HepG2 (cell line): ENCODE results near the gene FANCE. TPM values are rescaled to one million over a fixed set of nuclear protein-coding genes. Genes with fewer than 3 reads are reported as not detected.

Experiments used
- ATAC-seq: fragments of 200-7000 bp; cut with Tn5 transposase; 3 replicates; pipeline ENCODE4 v1.9.1; 2020; ENCODE audit warnings: mild to moderate bottlenecking, moderate library complexity
- BruUV-seq: library from RNA; stranded (reverse); fragments of 400-500 nt; replicated peaks from 2 replicates; lab custom pipeline; 2021; lab: Mats Ljungman, UMichigan
- CTCF ChIA-PET: fragments of 300-600 bp; formaldehyde crosslinking; extraction: SDS; loops from one replicate; lab custom pipeline; 2021; ENCODE audit warnings: low total read pairs, inconsistent platforms, low intra/inter-chr PET ratio; lab: Yijun Ruan, JAX
- POLR2A ChIA-PET: fragments of 350-600 bp; sonication (Branson Sonifier 250); formaldehyde crosslinking; loops from one replicate; lab custom pipeline; 2020; ENCODE audit warnings: antibody characterized with exemption, inconsistent platforms; lab: Yijun Ruan, JAX
- DNase-seq: peaks from one replicate; pipeline ENCODE4 v3.0.0-alpha.2; 2015; ENCODE audit warnings: low spot score
- FAIRE-seq: peaks from 3 replicates; lab custom pipeline; 2011; peaks lifted over from hg19 to GRCh38; lab: Jason Lieb, UNC
- H2AFZ ChIP-seq: one replicate; pipeline ENCODE4 v1.6.1; 2011; ENCODE audit warnings: low read length, inconsistent platforms
- H3K27ac ChIP-seq: fragments of 300-600 bp; 3 replicates; pipeline ENCODE4 v1.8.0; 2011; ENCODE audit warnings: mixed run types, mild to moderate bottlenecking, mixed read lengths, low read length, inconsistent platforms; ENCODE audit not compliant: insufficient read depth; ENCODE audit errors: extremely low read length
- H3K27me3 ChIP-seq, 2 experiments: fragments of 200-600 bp in 1 of 2; 2 replicates in 1 of 2; 3 replicates in 1 of 2; pipeline versions ENCODE4 v1.6.0 to v1.8.0; 2011; ENCODE audit warnings: low read length in 2 of 2, mild to moderate bottlenecking in 2 of 2, moderate library complexity in 2 of 2, inconsistent platforms in 1 of 2; ENCODE audit not compliant: insufficient read depth in 2 of 2, control insufficient read depth in 1 of 2
- H3K36me3 ChIP-seq, 2 experiments: fragments of 200-600 bp in 1 of 2; replicated peaks in 1 of 2; 2 replicates in 1 of 2; 3 replicates in 1 of 2; pipeline versions ENCODE4 v1.5.1 to v1.8.0; 2011; ENCODE audit warnings: low read length in 2 of 2, inconsistent platforms in 1 of 2; ENCODE audit not compliant: insufficient read depth in 2 of 2, control insufficient read depth in 1 of 2
- H3K4me1 ChIP-seq: 2 replicates; pipeline ENCODE4 v1.5.1; 2012; ENCODE audit warnings: low read length, inconsistent platforms; ENCODE audit not compliant: insufficient read depth
- H3K4me2 ChIP-seq: 2 replicates; pipeline ENCODE4 v1.6.0; 2011; ENCODE audit warnings: low read depth, low read length, inconsistent platforms
- H3K4me3 ChIP-seq, 3 experiments: fragments of 200-600 bp in 1 of 3; sonication (generic), shearing (Covaris generic) in 1 of 3; replicated peaks in 1 of 3; 2 replicates each; pipeline ENCODE4 v1.5.1; 2011 to 2016; ENCODE audit warnings: low read length in 3 of 3, inconsistent platforms in 2 of 3, low read depth in 2 of 3, mild to moderate bottlenecking in 2 of 3, control low read depth in 1 of 3, mixed read lengths in 1 of 3; ENCODE audit not compliant: insufficient read depth in 1 of 3
- H3K79me2 ChIP-seq: one replicate; pipeline ENCODE4 v1.6.1; 2011; ENCODE audit warnings: low read length, inconsistent platforms; ENCODE audit not compliant: insufficient read depth
- H3K9ac ChIP-seq: 2 replicates; pipeline ENCODE4 v1.6.0; 2011; ENCODE audit warnings: mild to moderate bottlenecking, low read depth, low read length, inconsistent platforms; ENCODE audit not compliant: insufficient read depth
- H3K9me3 ChIP-seq: 2 replicates; pipeline ENCODE4 v1.5.1; 2012; ENCODE audit warnings: mild to moderate bottlenecking, low read length
- H4K20me1 ChIP-seq: 2 replicates; pipeline ENCODE4 v1.6.0; 2011; ENCODE audit warnings: inconsistent platforms, mild to moderate bottlenecking, low read length, moderate library complexity; ENCODE audit not compliant: insufficient read depth
- DR1 ChIP-seq: sonication (generic); formaldehyde crosslinking; IDR thresholded peaks from 2 replicates; pipeline ENCODE4 v1.8.0; 2021; ENCODE audit warnings: mild to moderate bottlenecking, missing genetic modification reagents, inconsistent platforms
- MXD4 ChIP-seq: IDR thresholded peaks from 2 replicates; pipeline ENCODE4 v1.6.1; 2016; ENCODE audit warnings: mild to moderate bottlenecking, missing biosample characterization, missing genetic modification reagents
- SIX1 ChIP-seq: sonication (generic); formaldehyde crosslinking; IDR thresholded peaks from 2 replicates; pipeline ENCODE4 v1.4.0; 2020; ENCODE audit warnings: missing genetic modification reagents, borderline replicate concordance
- TBX2 ChIP-seq: sonication (generic); formaldehyde crosslinking; IDR thresholded peaks from 2 replicates; pipeline ENCODE4 v1.5.0; 2020; ENCODE audit warnings: missing genetic modification reagents, mild to moderate bottlenecking, borderline replicate concordance
- ZNF530 ChIP-seq: sonication (generic); formaldehyde crosslinking; IDR thresholded peaks from 2 replicates; pipeline ENCODE4 v1.5.0; 2020; ENCODE audit warnings: low read depth, mild to moderate bottlenecking, missing genetic modification reagents
- ZNF615 ChIP-seq: sonication (generic); formaldehyde crosslinking; IDR thresholded peaks from 2 replicates; pipeline ENCODE4 v1.5.0; 2020; ENCODE audit warnings: mild to moderate bottlenecking, missing genetic modification reagents, borderline replicate concordance
- ZNF761 ChIP-seq: sonication (generic); formaldehyde crosslinking; conservative IDR thresholded peaks from 2 replicates; pipeline ENCODE4 v1.4.0; 2020; ENCODE audit warnings: mild to moderate bottlenecking, missing genetic modification reagents
- WGBS: methylation state at CpG from one replicate; pipeline ENCODE4 v1.1.6; 2017; ENCODE audit warnings: low lambda C conversion rate; 5-methylcytosine and 5-hydroxymethylcytosine counted together
- in situ Hi-C: cut with HindIII; loops from 2 replicates; pipeline ENCODE4 v1.10.0; 2017; ENCODE audit warnings: low pct_unique_long_range_greater_than_20kb; ENCODE audit not compliant: extremely low pct_ligation_motif_present
- intact Hi-C: fragments of 100-400 bp; cut with micrococcal nuclease; formaldehyde crosslinking; loops from one replicate; pipeline ENCODE4 v1.10.0; 2022; ENCODE audit not compliant: unreplicated experiment
- polyA plus RNA-seq, 8 experiments: library from polyadenylated mRNA; depleted of rRNA in 3 of 8; stranded (reverse) in 7 of 8; unstranded in 1 of 8; fragments of >200 nt; fragmentation: Illumina TruSeq in 4 of 8; extraction: Trizol in 4 of 8; gene quantifications; 2 replicates each; pipeline versions ENCODE4 v1.2.1 to v1.2.3, GENCODE V29; 2011 to 2016; ENCODE audit warnings: low read depth in 4 of 8, missing spikeins in 1 of 8, mixed read lengths in 1 of 8; ENCODE audit not compliant: insufficient read depth in 1 of 8
- total RNA-seq, 5 experiments: library from RNA; depleted of rRNA; stranded (reverse); fragments of >200 nt; fragmentation: Illumina TruSeq; extraction: Trizol; gene quantifications; 2 replicates each; pipeline ENCODE4 v1.2.3, GENCODE V29; 2016; ENCODE audit warnings: low read depth in 1 of 5
- TF ChIP-seq, protein P1 (sequence below): sonication (generic); formaldehyde crosslinking; IDR thresholded peaks from 2 replicates; pipeline ENCODE4; 2020; ENCODE audit warnings: missing genetic modification reagents, mild to moderate bottlenecking, borderline replicate concordance
- TF ChIP-seq, protein P2 (sequence below): sonication (generic); formaldehyde crosslinking; IDR thresholded peaks from 2 replicates; pipeline ENCODE4 v1.4.0; 2020; ENCODE audit warnings: missing genetic modification reagents

FANCE gene
- total and polyA plus RNA-seq, 2 of the 13 experiments (the other 11 are each of a cell fraction or from before 2014, with no cell fraction given), result 7.1 to 11.2 TPM

DNA sequence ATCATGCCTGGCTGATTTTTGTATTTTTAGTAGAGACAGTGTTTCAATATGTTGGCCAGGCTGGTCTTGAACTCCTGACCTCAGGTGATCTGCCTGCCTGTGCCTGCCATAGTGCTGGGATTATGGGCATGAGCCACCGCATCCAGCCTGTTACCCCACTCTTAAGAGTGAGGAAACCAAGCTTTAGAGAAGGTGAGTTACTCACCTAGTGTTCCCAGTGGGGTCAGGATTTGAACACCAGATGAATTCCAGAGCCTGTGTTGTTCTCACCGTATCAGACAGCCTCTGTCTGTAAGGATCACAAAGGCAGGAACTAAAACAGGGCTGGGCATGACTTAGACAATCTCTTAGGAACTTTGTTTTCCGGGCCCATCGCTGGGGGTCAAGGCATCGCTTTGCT, 9.4 kb upstream of the FANCE start:
- H4K20me1 ChIP-seq, result no peaks in the 10 kb centered on the region
- FAIRE-seq (no peak), DNase-seq (no peak), ATAC-seq (no peak; the same call in 2 of the 3 replicates)
- H3K79me2 ChIP-seq, result no peaks in the 10 kb centered on the region
- in situ Hi-C loops (no loop called here), intact Hi-C loops (no loop called here)
- TF ChIP-seq ZNF761 (CRISPR knock-in tag), result no peak
- no peak for TF ChIP-seq DR1 (CRISPR knock-in tag)
- TF ChIP-seq, protein P1, sequence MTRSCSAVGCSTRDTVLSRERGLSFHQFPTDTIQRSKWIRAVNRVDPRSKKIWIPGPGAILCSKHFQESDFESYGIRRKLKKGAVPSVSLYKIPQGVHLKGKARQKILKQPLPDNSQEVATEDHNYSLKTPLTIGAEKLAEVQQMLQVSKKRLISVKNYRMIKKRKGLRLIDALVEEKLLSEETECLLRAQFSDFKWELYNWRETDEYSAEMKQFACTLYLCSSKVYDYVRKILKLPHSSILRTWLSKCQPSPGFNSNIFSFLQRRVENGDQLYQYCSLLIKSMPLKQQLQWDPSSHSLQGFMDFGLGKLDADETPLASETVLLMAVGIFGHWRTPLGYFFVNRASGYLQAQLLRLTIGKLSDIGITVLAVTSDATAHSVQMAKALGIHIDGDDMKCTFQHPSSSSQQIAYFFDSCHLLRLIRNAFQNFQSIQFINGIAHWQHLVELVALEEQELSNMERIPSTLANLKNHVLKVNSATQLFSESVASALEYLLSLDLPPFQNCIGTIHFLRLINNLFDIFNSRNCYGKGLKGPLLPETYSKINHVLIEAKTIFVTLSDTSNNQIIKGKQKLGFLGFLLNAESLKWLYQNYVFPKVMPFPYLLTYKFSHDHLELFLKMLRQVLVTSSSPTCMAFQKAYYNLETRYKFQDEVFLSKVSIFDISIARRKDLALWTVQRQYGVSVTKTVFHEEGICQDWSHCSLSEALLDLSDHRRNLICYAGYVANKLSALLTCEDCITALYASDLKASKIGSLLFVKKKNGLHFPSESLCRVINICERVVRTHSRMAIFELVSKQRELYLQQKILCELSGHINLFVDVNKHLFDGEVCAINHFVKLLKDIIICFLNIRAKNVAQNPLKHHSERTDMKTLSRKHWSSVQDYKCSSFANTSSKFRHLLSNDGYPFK (CRISPR knock-in tag), result no peak
- no peak for TF ChIP-seq MXD4 (CRISPR knock-in tag)
- TF ChIP-seq SIX1 (CRISPR knock-in tag), result no peak
- TF ChIP-seq ZNF615, result no peak
- TF ChIP-seq TBX2 (CRISPR knock-in tag), result no peak
- TF ChIP-seq, protein P2, sequence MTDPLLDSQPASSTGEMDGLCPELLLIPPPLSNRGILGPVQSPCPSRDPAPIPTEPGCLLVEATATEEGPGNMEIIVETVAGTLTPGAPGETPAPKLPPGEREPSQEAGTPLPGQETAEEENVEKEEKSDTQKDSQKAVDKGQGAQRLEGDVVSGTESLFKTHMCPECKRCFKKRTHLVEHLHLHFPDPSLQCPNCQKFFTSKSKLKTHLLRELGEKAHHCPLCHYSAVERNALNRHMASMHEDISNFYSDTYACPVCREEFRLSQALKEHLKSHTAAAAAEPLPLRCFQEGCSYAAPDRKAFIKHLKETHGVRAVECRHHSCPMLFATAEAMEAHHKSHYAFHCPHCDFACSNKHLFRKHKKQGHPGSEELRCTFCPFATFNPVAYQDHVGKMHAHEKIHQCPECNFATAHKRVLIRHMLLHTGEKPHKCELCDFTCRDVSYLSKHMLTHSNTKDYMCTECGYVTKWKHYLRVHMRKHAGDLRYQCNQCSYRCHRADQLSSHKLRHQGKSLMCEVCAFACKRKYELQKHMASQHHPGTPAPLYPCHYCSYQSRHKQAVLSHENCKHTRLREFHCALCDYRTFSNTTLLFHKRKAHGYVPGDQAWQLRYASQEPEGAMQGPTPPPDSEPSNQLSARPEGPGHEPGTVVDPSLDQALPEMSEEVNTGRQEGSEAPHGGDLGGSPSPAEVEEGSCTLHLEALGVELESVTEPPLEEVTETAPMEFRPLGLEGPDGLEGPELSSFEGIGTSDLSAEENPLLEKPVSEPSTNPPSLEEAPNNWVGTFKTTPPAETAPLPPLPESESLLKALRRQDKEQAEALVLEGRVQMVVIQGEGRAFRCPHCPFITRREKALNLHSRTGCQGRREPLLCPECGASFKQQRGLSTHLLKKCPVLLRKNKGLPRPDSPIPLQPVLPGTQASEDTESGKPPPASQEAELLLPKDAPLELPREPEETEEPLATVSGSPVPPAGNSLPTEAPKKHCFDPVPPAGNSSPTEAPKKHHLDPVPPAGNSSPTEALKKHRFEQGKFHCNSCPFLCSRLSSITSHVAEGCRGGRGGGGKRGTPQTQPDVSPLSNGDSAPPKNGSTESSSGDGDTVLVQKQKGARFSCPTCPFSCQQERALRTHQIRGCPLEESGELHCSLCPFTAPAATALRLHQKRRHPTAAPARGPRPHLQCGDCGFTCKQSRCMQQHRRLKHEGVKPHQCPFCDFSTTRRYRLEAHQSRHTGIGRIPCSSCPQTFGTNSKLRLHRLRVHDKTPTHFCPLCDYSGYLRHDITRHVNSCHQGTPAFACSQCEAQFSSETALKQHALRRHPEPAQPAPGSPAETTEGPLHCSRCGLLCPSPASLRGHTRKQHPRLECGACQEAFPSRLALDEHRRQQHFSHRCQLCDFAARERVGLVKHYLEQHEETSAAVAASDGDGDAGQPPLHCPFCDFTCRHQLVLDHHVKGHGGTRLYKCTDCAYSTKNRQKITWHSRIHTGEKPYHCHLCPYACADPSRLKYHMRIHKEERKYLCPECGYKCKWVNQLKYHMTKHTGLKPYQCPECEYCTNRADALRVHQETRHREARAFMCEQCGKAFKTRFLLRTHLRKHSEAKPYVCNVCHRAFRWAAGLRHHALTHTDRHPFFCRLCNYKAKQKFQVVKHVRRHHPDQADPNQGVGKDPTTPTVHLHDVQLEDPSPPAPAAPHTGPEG (CRISPR knock-in tag), result no peak
- TF ChIP-seq ZNF530 (CRISPR knock-in tag), result no peak
- H3K4me2 ChIP-seq, result no peak overlapping the region
- POLR2A ChIA-PET, result no interaction called here
- peaks cover 16% of the 10 kb centered on the region for H3K4me1 ChIP-seq
- no peaks in the 10 kb centered on the region for H3K36me3 ChIP-seq
- H2AFZ ChIP-seq, result no peak overlapping the region
- CTCF ChIA-PET, result no interaction called here
- no peaks in the 10 kb centered on the region for H3K9me3 ChIP-seq
- no peak overlapping the region for H3K27ac ChIP-seq
- no peak overlapping the region for H3K4me3 ChIP-seq
- H3K9ac ChIP-seq, result no peak overlapping the region
- 54% methylated on average over 5 of the region's 5 CpGs for WGBS
- H3K27me3 ChIP-seq, result peaks cover 3% of the 10 kb centered on the region in 2 experiments; a peak in 2 of 5 replicates
- BruUV-seq, result no TSS peak
